ENCODE results near the gene FRYL. TPM values are rescaled to one million over a fixed set of nuclear protein-coding genes. Genes with fewer than 3 reads are reported as not detected.
A peak's percentile ranks its signal among the peaks of the same experiment; 100 is the strongest.

The FRYL gene
- total RNA-seq, 1 donor = 42.0 TPM

DNA sequence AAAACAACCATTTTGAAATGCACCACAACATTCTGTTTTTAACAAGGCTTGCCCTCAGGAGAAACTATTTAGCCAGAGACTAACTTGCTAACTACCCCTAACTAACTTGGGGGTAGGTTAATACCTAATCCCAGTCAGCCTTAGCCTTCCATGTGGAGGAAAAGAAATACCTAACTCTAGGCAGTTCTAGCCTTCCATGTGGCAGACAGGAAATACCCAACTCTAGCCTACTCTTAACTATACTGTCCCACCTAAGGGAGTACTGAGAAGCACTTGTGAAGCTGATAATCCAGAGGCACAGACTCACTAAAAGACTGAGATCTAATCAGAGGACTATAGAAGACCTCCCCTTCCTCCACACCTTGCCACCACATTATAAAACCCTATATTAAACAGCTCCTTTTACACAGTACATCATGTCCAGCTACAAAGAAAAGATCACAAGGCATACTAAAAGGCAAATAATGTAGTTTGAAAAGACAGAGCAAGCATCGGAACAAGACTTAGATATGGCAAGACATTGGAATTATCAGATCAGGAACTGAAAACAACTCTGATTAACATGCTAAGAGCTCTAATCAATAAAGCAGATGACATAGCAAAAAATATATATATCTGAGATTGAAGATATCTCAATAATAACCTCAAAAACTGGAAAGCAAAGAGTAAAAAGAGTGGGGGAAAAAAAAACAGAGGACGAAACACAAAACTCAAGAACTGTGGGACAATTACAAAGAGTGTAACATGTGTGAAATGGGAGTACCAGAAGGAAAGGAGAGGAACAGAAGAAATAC lies 52.2 kb downstream of the FRYL start:
- peak; percentile 18 for DNase-seq (ENCODE audit: insufficient read length, low spot score, missing footprints)
- TF ChIP-seq, protein P1, sequence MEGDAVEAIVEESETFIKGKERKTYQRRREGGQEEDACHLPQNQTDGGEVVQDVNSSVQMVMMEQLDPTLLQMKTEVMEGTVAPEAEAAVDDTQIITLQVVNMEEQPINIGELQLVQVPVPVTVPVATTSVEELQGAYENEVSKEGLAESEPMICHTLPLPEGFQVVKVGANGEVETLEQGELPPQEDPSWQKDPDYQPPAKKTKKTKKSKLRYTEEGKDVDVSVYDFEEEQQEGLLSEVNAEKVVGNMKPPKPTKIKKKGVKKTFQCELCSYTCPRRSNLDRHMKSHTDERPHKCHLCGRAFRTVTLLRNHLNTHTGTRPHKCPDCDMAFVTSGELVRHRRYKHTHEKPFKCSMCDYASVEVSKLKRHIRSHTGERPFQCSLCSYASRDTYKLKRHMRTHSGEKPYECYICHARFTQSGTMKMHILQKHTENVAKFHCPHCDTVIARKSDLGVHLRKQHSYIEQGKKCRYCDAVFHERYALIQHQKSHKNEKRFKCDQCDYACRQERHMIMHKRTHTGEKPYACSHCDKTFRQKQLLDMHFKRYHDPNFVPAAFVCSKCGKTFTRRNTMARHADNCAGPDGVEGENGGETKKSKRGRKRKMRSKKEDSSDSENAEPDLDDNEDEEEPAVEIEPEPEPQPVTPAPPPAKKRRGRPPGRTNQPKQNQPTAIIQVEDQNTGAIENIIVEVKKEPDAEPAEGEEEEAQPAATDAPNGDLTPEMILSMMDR (IDR thresholded peaks at IDR 0.05; ENCODE audit: extremely low read depth, low read depth, low read length) = no peak
- Histone ChIP-seq H3K36me3 (ENCODE audit: insufficient read depth, low read length) (no peaks in the 10 kb centered on the region), H3K27me3 (ENCODE audit: insufficient read depth, low read length) (no peaks in the 10 kb centered on the region), H4K20me1 (ENCODE audit: insufficient read depth, low read length) (peaks cover 3% of the 10 kb centered on the region), H3K4me3 (ENCODE audit: insufficient read depth, low read length) (no peak overlapping the region), H2AFZ (ENCODE audit: low read length) (no peak overlapping the region), H3K79me2 (ENCODE audit: insufficient read depth, low read length) (peaks cover 83% of the 10 kb centered on the region), H3K9me3 (ENCODE audit: low read depth, low read length) (no peaks in the 10 kb centered on the region), H3K27ac (ENCODE audit: low read depth, low read length) (no peak overlapping the region), H3K4me1 (ENCODE audit: insufficient read depth, low read length) (peaks cover 11% of the 10 kb centered on the region), H3K4me2 (ENCODE audit: insufficient read depth, low read length) (no peak overlapping the region)

DNA sequence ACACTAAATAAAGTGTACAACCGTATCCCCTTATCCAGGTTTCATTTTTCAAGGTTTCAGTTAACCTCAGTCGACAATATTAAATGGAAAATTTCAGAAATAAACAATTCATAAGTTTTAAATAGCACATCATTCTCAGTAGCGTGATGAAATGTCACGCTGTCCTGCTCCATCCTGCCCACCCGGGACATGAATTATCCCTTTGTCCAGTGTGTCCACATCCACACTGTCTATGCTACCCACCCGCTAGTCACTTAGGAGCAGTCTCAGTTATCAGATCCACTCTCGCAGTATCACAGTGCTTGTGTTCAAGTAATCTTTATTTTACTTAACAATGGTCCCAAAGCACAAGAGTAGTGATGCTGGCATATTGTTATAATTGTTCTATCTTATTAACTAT lies 54.7 kb downstream of the FRYL start:
- peaks cover 3% of the 10 kb centered on the region for H4K20me1 ChIP-seq (ENCODE audit: insufficient read depth, low read length)
- no peak overlapping the region for H3K4me3 ChIP-seq (ENCODE audit: insufficient read depth, low read length)
- TF ChIP-seq, protein P1 (IDR thresholded peaks at IDR 0.05; ENCODE audit: extremely low read depth, low read depth, low read length) = no peak
- H3K27ac ChIP-seq (ENCODE audit: low read depth, low read length) = no peak overlapping the region
- DNase-seq (ENCODE audit: insufficient read length, low spot score, missing footprints) = no peak
- H2AFZ ChIP-seq (ENCODE audit: low read length) = no peak overlapping the region
- peaks cover 15% of the 10 kb centered on the region for H3K4me1 ChIP-seq (ENCODE audit: insufficient read depth, low read length)
- no peaks in the 10 kb centered on the region for H3K9me3 ChIP-seq (ENCODE audit: low read depth, low read length)
- no peak overlapping the region for H3K4me2 ChIP-seq (ENCODE audit: insufficient read depth, low read length)
- H3K79me2 ChIP-seq (ENCODE audit: insufficient read depth, low read length) = peaks cover 94% of the 10 kb centered on the region
- no peaks in the 10 kb centered on the region for H3K27me3 ChIP-seq (ENCODE audit: insufficient read depth, low read length)
- no peaks in the 10 kb centered on the region for H3K36me3 ChIP-seq (ENCODE audit: insufficient read depth, low read length)

DNA sequence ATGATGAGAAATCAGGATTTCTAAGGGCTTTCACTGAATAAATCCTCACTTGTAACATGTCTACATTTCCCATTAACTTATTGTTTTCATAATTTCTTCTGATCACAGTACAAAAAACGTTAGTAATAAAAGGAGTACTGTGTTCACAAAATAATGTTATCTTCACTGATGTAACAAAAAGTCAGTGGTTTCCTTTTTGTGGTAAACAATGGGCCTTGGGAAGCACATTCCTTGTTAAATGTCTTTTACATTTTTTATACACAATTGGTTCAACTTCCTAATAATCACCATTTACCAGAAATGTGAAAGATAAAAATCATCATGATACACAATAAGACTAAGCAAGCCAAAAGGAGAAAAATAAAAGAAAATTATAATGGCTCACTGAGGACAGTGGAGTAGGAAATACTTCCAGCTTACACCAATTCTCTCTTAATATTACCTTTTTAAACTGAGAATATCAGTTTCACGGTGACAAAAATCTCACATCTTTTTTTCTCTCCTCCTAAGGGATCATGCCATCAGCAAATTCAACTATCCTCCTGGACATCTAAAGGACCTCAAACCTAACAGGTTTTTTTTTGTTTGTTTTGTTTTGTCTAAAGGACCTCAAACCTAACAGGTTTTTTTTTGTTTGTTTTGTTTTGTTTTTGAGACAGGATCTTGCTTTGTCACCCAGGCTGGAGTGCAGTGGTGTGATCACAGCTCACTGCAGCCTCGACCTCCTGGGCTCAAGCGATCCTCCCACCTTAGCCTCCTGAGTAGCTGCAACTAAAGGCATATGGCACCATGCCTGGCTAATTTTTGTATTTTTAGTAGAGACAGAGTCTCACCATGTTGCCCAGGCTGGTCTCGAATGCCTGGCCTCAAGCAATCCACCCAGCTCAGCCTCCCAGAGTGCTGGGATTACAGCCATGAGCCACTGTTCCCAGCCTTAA lies 57.3 kb downstream of the FRYL start:
- Histone ChIP-seq H2AFZ (ENCODE audit: low read length) (no peak overlapping the region), H3K4me1 (ENCODE audit: insufficient read depth, low read length) (peaks cover 15% of the 10 kb centered on the region), H3K27ac (ENCODE audit: low read depth, low read length) (no peak overlapping the region), H4K20me1 (ENCODE audit: insufficient read depth, low read length) (peaks cover 3% of the 10 kb centered on the region), H3K9me3 (ENCODE audit: low read depth, low read length) (no peaks in the 10 kb centered on the region), H3K79me2 (ENCODE audit: insufficient read depth, low read length) (peaks cover 90% of the 10 kb centered on the region), H3K4me2 (ENCODE audit: insufficient read depth, low read length) (no peak overlapping the region), H3K4me3 (ENCODE audit: insufficient read depth, low read length) (no peak overlapping the region), H3K27me3 (ENCODE audit: insufficient read depth, low read length) (no peaks in the 10 kb centered on the region), H3K36me3 (ENCODE audit: insufficient read depth, low read length) (no peaks in the 10 kb centered on the region)
- TF ChIP-seq, protein P1 (IDR thresholded peaks at IDR 0.05; ENCODE audit: extremely low read depth, low read depth, low read length) = no peak
- no peak for DNase-seq (ENCODE audit: insufficient read length, low spot score, missing footprints)

DNA sequence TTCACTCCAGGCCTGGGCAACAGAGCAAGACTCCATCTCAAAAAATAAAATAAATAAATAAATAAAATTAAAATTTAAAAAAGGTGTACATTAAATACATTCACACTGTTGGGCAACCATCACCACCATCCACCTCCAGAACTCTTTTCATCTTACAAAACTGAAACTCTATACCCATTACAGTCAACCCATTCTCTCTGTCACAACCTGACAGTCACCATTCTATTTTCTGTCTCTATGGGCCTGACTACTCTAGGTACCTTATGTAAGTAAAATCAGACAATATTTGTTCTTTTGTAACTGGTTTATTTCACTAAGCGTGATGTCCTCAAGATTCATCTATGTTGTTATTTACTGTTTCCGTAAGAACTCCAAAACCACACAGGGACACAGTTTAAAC lies 59.6 kb downstream of the FRYL start:
- H3K27ac ChIP-seq (ENCODE audit: low read depth, low read length) = no peak overlapping the region
- no peaks in the 10 kb centered on the region for H3K27me3 ChIP-seq (ENCODE audit: insufficient read depth, low read length)
- H4K20me1 ChIP-seq (ENCODE audit: insufficient read depth, low read length) = no peaks in the 10 kb centered on the region
- H3K36me3 ChIP-seq (ENCODE audit: insufficient read depth, low read length) = no peaks in the 10 kb centered on the region
- no peak overlapping the region for H3K4me3 ChIP-seq (ENCODE audit: insufficient read depth, low read length)
- no peak overlapping the region for H3K4me2 ChIP-seq (ENCODE audit: insufficient read depth, low read length)
- TF ChIP-seq, protein P1 (IDR thresholded peaks at IDR 0.05; ENCODE audit: extremely low read depth, low read depth, low read length) = no peak
- H2AFZ ChIP-seq (ENCODE audit: low read length) = no peak overlapping the region
- H3K79me2 ChIP-seq (ENCODE audit: insufficient read depth, low read length) = peaks cover 79% of the 10 kb centered on the region
- no peak for DNase-seq (ENCODE audit: insufficient read length, low spot score, missing footprints)
- H3K4me1 ChIP-seq (ENCODE audit: insufficient read depth, low read length) = peaks cover 4% of the 10 kb centered on the region
- no peaks in the 10 kb centered on the region for H3K9me3 ChIP-seq (ENCODE audit: low read depth, low read length)
